CD8-positive, alpha-beta memory T cell (primary cell): ENCODE data around the gene AKR1C4. TPM values are rescaled to one million over a fixed set of nuclear protein-coding genes. Genes with fewer than 3 reads are reported as not detected.
A peak's percentile ranks its signal among the peaks of the same experiment; 100 is the strongest.
"Not testable (repeated sequence)": the region's sequence is repeated elsewhere in the genome, so short reads cannot be mapped to it uniquely, and the experiment has no call there.

ENCODE experiments used
- CTCF ChIA-PET: fragments of 350-600 bp; sonication (Branson Sonifier 250); formaldehyde crosslinking; loops from one replicate; lab custom pipeline; 2021; ENCODE audit warnings: antibody characterized with exemption; lab: Charles Lee
- POLR2A ChIA-PET: fragments of 350-600 bp; sonication (Branson Sonifier 250); formaldehyde crosslinking; loops from one replicate; lab custom pipeline; 2021; ENCODE audit warnings: antibody characterized with exemption; lab: Charles Lee
- DNase-seq, 5 donors: peaks; one replicate each; pipeline versions ENCODE4 v3.0.0 to v3.0.0-alpha.2; 2020 to 2022; ENCODE audit warnings: mixed read lengths in 1 of 5
- H3K27ac ChIP-seq: one replicate; pipeline ENCODE4 v1.7.0; 2013; ENCODE audit warnings: low read depth, mild to moderate bottlenecking, low read length, moderate library complexity
- H3K27me3 ChIP-seq: 2 replicates; pipeline ENCODE4 v1.7.0; 2013; ENCODE audit warnings: low read length, mild to moderate bottlenecking; ENCODE audit not compliant: insufficient read depth, poor library complexity, severe bottlenecking
- H3K36me3 ChIP-seq: 2 replicates; pipeline ENCODE4 v1.7.0; 2013; ENCODE audit warnings: mild to moderate bottlenecking, low read length, moderate library complexity; ENCODE audit not compliant: insufficient read depth
- H3K4me1 ChIP-seq: 2 replicates; pipeline ENCODE4 v1.7.0; 2013; ENCODE audit warnings: mild to moderate bottlenecking, low read length, moderate library complexity; ENCODE audit not compliant: insufficient read depth
- H3K4me3 ChIP-seq: 2 replicates; pipeline ENCODE4 v1.7.0; 2013; ENCODE audit warnings: mild to moderate bottlenecking, low read length
- H3K9me3 ChIP-seq: 2 replicates; pipeline ENCODE4 v1.7.0; 2013; ENCODE audit warnings: mild to moderate bottlenecking, low read length
- H3K27ac Mint-ChIP-seq, 8 donors: one replicate each; pipeline ENCODE4 v1.8.0; 2020 to 2021; ENCODE audit warnings: mixed read lengths in 8 of 8, mild to moderate bottlenecking in 6 of 8, inconsistent platforms in 3 of 8, moderate library complexity in 3 of 8
- H3K27me3 Mint-ChIP-seq, 2 donors: one replicate each; pipeline ENCODE4 v1.8.0; 2020 to 2021; ENCODE audit warnings: mixed read lengths in 2 of 2, mild to moderate bottlenecking in 1 of 2, moderate library complexity in 1 of 2
- H3K36me3 Mint-ChIP-seq, 3 donors: one replicate each; pipeline ENCODE4 v1.8.0; 2020 to 2021; ENCODE audit warnings: mixed read lengths in 3 of 3, inconsistent platforms in 1 of 3, mild to moderate bottlenecking in 1 of 3
- H3K4me1 Mint-ChIP-seq, 3 donors: one replicate each; pipeline ENCODE4 v1.8.0; 2020 to 2021; ENCODE audit warnings: mixed read lengths in 3 of 3, inconsistent platforms in 1 of 3, mild to moderate bottlenecking in 1 of 3
- H3K4me3 Mint-ChIP-seq, 7 donors: one replicate each; pipeline ENCODE4 v1.8.0; 2020 to 2021; ENCODE audit warnings: mixed read lengths in 7 of 7, mild to moderate bottlenecking in 6 of 7, moderate library complexity in 4 of 7, inconsistent platforms in 2 of 7
- H3K9me3 Mint-ChIP-seq, 5 donors: one replicate each; pipeline ENCODE4 v1.8.0; 2020 to 2022; ENCODE audit warnings: mixed read lengths in 5 of 5, mild to moderate bottlenecking in 3 of 5, moderate library complexity in 2 of 5, inconsistent platforms in 1 of 5
- polyA plus RNA-seq: library from polyadenylated mRNA; unstranded; fragments of 300-500 nt; fragmentation: Illumina TruSeq; gene quantifications from one replicate; pipeline ENCODE4 v1.2.3, GENCODE V29; 2021
- total RNA-seq, 2 experiments: library from RNA; stranded (reverse); gene quantifications; one replicate each; pipeline ENCODE4 v1.2.3, GENCODE V29; 2021

The AKR1C4 gene
- total and polyA plus RNA-seq, 3 experiments from 2014 or later: not detected

DNA sequence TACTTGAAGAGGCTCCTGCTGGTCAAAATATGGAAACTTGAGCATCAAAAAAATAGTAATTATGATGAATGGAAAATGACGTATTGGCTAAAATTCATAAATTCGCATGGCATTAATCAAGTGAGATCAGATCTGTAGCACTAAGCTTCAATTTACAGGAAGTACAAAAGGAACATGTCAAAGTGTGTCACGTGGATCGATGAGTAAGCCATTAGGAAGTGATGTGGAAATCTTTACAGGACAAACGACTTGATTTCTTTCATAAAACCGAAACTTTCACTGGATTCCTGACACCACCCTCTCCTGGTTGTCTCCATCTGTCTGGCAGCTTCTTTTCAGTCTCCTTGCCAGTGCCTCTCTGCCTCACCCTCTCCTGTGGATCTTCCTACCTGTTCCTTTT is 37.5 kb upstream of the AKR1C4 start:
- Histone ChIP-seq H3K4me1 (no peaks in the 10 kb centered on the region), H3K27me3 (no peaks in the 10 kb centered on the region), H3K27ac (no peak overlapping the region), H3K9me3 (no peaks in the 10 kb centered on the region), H3K36me3 (no peaks in the 10 kb centered on the region), H3K4me3 (no peak overlapping the region)
- H3K4me3 Mint-ChIP-seq: no peak overlapping the region
- ChIA-PET CTCF (no interaction called here), POLR2A (no interaction called here)
- DNase-seq: no peak
- H3K36me3 Mint-ChIP-seq: peaks cover 0 to 40% (median 0%) of the 10 kb centered on the region in 3 donors
- no peaks in the 10 kb centered on the region for H3K4me1 Mint-ChIP-seq
- peaks cover 7 to 22% (median 18%) of the 10 kb centered on the region in 5 donors for H3K9me3 Mint-ChIP-seq
- H3K27ac Mint-ChIP-seq: no peak overlapping the region
- H3K27me3 Mint-ChIP-seq: peaks cover 0 to 1% of the 10 kb centered on the region in 2 donors

DNA sequence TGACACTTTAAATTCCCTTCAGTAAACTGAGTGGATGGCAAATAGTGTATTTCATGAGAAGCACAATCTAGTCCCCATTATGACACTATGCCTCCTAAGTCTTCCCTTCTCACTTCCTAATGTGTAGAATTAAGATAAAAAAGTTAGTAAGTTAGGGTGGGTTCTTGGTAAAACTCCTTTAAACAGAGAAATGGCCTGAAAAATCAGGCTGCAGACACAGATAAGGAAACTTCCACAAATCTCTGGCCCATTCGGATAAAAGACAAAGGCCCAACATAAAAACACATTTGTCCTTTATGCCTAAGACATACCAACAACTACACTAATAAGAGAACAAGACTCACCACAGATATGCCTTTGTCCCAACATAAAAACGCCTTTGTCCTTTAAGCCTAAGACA is 33.1 kb upstream of the AKR1C4 start:
- POLR2A ChIA-PET: no interaction called here

DNA sequence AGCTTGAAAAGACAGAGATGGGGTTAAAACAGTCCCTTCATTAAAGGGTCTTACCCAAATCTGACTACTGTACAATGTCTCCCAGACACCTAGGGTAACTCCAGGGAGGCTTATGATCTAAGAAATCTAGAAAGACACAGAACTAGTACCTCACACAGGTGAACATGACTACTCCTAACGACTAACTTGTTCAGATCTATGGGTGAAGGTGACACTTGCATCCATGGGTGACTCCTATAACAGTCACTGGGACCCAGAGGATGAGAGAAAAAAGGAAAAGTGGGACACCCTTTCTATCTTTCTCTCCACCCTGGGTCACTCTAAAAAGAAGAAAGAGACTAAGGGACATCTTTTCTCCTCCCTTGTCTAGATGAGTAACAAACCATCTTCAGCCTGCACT is 30.9 kb upstream of the AKR1C4 start:
- Histone ChIP-seq H3K9me3 (peaks cover 10% of the 10 kb centered on the region), H3K27ac (no peak overlapping the region), H3K27me3 (no peaks in the 10 kb centered on the region), H3K4me1 (no peaks in the 10 kb centered on the region), H3K4me3 (no peak overlapping the region), H3K36me3 (no peaks in the 10 kb centered on the region)
- no peaks in the 10 kb centered on the region for H3K4me1 Mint-ChIP-seq
- ChIA-PET POLR2A (no interaction called here), CTCF (no interaction called here)
- peaks cover 27 to 64% (median 59%) of the 10 kb centered on the region in 5 donors for H3K9me3 Mint-ChIP-seq
- no peak overlapping the region for H3K27ac Mint-ChIP-seq
- DNase-seq: no peak
- no peak overlapping the region for H3K4me3 Mint-ChIP-seq
- H3K27me3 Mint-ChIP-seq: no peaks in the 10 kb centered on the region
- peaks cover 0 to 50% (median 0%) of the 10 kb centered on the region in 3 donors for H3K36me3 Mint-ChIP-seq

More for the DNA sequence above, 33.1 kb upstream of the AKR1C4 start:
- Histone ChIP-seq H3K36me3 (no peaks in the 10 kb centered on the region), H3K27ac (no peak overlapping the region), H3K27me3 (no peaks in the 10 kb centered on the region), H3K9me3 (peaks cover 10% of the 10 kb centered on the region), H3K4me3 (no peak overlapping the region), H3K4me1 (no peaks in the 10 kb centered on the region)
- H3K4me3 Mint-ChIP-seq: no peak overlapping the region
- peaks cover 0 to 52% (median 0%) of the 10 kb centered on the region in 3 donors for H3K36me3 Mint-ChIP-seq
- no peak for DNase-seq
- CTCF ChIA-PET: no interaction called here
- no peak overlapping the region for H3K27ac Mint-ChIP-seq
- peaks cover 0 to 1% of the 10 kb centered on the region in 2 donors for H3K27me3 Mint-ChIP-seq
- peaks cover 27 to 59% (median 59%) of the 10 kb centered on the region in 5 donors for H3K9me3 Mint-ChIP-seq
- no peaks in the 10 kb centered on the region for H3K4me1 Mint-ChIP-seq

DNA sequence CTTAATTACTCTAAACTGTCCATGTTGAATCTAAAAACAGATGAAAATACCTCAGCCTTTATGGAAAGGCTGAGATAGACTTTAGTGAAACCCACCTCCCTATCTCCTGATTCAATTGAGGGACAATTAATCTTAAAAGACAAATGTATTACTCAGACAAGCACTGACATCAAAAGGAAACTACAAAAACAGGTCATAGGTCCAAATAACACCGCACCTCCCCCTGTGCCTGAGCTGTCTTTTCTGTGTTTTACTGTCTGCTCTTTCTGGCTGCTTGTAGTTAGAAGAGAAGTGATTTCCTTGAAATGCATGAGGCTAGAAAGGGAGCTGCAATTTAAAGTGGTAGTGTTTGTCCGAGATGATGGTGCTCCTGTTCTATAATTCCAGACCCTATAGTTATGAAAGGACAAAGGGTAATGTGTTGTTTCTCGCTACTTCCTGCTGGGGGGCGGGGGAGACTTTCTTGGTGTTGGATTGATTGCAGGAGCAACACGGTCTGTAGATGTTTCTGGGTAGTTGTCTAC is 27.7 kb upstream of the AKR1C4 start:
- ChIA-PET POLR2A (no interaction called here), CTCF (no interaction called here)
- Histone ChIP-seq H3K4me3 (no peak overlapping the region), H3K9me3 (peaks cover 10% of the 10 kb centered on the region), H3K36me3 (no peaks in the 10 kb centered on the region), H3K27me3 (no peaks in the 10 kb centered on the region), H3K4me1 (no peaks in the 10 kb centered on the region), H3K27ac (no peak overlapping the region)
- Mint-ChIP-seq H3K27me3 (no peaks in the 10 kb centered on the region), H3K4me3 (peak overlapping the region in 1 of 7 donors; percentile 2), H3K27ac (peak overlapping the region in 1 of 8 donors; percentile 18), H3K36me3 (peaks cover 0 to 27% (median 0%) of the 10 kb centered on the region in 3 donors), H3K4me1 (no peaks in the 10 kb centered on the region), H3K9me3 (peaks cover 15 to 47% (median 40%) of the 10 kb centered on the region in 5 donors)
- DNase-seq: no peak

DNA sequence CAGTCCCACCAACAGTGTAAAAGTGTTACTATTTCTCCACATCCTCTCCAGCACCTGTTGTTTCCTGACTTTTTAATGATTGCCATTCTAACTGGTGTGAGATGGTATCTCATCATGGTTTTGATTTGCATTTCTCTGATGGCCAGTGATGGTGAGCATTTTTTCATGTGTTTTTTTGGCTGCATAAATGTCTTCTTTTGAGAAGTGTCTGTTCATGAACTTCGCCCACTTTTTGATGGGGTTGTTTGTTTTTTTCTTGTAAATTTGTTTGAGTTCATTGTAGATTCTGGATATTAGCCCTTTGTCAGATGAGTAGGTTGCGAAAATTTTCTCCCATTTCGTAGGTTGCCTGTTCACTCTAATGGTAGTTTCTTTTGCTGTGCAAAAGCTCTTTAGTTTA is 21.1 kb upstream of the AKR1C4 start:
- not testable (repeated sequence) for DNase-seq

DNA sequence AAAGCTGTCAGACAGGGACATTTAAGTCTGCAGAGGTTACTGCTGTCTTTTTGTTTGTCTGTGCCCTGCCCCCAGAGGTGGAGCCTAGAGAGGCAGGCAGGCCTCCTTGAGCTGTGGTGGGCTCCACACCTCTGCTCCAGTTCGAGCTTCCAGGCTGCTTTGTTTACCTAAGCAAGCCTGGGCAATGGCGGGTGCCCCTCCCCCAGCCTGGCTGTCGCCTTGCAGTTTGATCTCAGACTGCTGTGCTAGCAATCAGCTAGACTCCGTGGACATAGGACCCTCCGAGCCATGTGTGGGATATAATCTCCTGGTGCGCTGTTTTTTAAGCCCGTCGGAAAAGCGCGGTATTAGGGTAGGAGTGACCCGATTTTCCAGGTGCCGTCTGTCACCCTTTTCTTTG is 16.1 kb upstream of the AKR1C4 start:
- H3K36me3 ChIP-seq, H3K27me3 Mint-ChIP-seq, H3K27ac ChIP-seq, H3K27me3 ChIP-seq, H3K9me3 ChIP-seq, H3K27ac Mint-ChIP-seq, H3K4me1 Mint-ChIP-seq, POLR2A ChIA-PET, H3K4me1 ChIP-seq, H3K4me3 ChIP-seq, CTCF ChIA-PET, H3K4me3 Mint-ChIP-seq, H3K9me3 Mint-ChIP-seq, DNase-seq: not testable (repeated sequence)
- H3K36me3 Mint-ChIP-seq: peaks cover 0 to 11% (median 0%) of the 10 kb centered on the region in 3 donors

More for the DNA sequence above, 21.1 kb upstream of the AKR1C4 start:
- H3K27ac ChIP-seq, H3K4me3 ChIP-seq, POLR2A ChIA-PET, H3K9me3 ChIP-seq, H3K27me3 Mint-ChIP-seq, H3K4me3 Mint-ChIP-seq, H3K36me3 ChIP-seq, H3K9me3 Mint-ChIP-seq, H3K27me3 ChIP-seq, CTCF ChIA-PET, H3K4me1 ChIP-seq, H3K4me1 Mint-ChIP-seq, H3K27ac Mint-ChIP-seq, H3K36me3 Mint-ChIP-seq: not testable (repeated sequence)

DNA sequence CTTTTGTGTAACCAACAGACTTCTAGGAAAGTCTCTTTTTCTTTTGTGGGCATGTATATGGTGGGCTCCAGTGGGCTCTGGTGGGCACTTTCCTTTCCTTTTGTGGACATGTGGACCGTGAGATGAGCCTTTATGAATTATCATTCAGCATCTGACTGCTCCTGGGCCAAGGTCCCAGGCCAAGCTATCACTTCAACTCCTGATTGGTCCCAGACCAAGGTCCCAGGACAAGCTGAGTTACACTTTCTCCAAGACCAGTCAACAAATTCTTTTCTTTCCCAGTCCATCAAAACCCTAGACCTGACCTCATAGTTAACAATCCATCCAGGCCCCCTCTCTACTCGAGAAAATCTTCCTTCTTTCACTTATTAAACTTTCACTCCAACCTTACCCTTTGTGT is 12.7 kb upstream of the AKR1C4 start:
- Mint-ChIP-seq H3K27ac (no peak overlapping the region), H3K4me1 (no peaks in the 10 kb centered on the region), H3K4me3 (no peak overlapping the region), H3K9me3 (peaks cover 0 to 4% (median 0%) of the 10 kb centered on the region in 5 donors), H3K27me3 (no peaks in the 10 kb centered on the region), H3K36me3 (peaks cover 0 to 11% (median 2%) of the 10 kb centered on the region in 3 donors)
- H3K4me3 ChIP-seq: no peak overlapping the region
- no peaks in the 10 kb centered on the region for H3K9me3 ChIP-seq
- DNase-seq: no peak
- ChIA-PET POLR2A (no interaction called here), CTCF (no interaction called here)
- no peaks in the 10 kb centered on the region for H3K4me1 ChIP-seq
- no peak overlapping the region for H3K27ac ChIP-seq
- no peaks in the 10 kb centered on the region for H3K36me3 ChIP-seq
- H3K27me3 ChIP-seq: no peaks in the 10 kb centered on the region

DNA sequence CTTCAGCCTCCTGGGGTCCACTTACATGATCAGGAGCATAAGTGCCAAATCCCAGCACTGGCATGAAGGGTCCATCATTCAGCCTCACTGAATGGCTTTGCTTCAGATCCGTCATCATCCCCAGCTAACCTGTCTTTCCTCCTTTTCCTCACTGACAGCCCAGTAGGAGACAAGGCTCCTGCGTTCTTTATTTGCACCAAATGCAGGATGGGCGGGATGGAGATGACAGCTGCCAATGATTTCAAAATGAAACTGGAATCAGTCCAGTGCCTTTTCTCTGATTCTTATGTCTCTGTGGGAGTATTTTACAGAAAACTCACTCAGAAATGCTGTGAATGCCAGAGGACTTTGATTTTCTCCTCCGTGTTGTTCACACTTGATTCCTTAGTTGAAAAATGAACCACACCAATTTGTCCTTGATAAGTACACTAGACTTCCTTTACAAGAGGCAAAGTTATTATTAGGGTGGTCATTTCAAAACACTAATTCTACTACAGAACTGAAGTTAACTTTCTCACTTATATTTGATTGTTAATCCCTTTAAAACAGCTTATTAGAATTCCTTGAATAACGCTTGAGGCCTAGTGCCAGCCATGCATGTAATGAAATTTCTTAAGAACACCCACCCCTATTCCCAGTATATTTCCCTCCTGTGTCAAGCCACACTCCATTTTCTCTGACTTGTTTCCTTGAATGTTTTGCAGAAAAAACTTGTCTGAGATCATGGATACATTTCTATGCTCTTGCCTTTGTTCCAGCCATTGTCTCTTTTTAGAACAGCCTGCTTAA is 11.5 kb upstream of the AKR1C4 start, which contains the start of gene AKR1C8:
TSS of gene AKR1C8 (minus strand) at position 164 of the 789 bp plus-strand sequence. CDS start at position 118, 46 bp downstream.
- H3K4me1 ChIP-seq: no peaks in the 10 kb centered on the region
- Mint-ChIP-seq H3K27ac (no peak within 1 kb of the TSS), H3K36me3 (peaks cover 0 to 5% (median 2%) of the 10 kb centered on the region in 3 donors), H3K9me3 (peaks cover 0 to 4% (median 0%) of the 10 kb centered on the region in 5 donors), H3K4me3 (no peak within 1 kb of the TSS), H3K4me1 (no peaks in the 10 kb centered on the region), H3K27me3 (peaks cover 2 to 3% of the 10 kb centered on the region in 2 donors)
- H3K9me3 ChIP-seq: no peaks in the 10 kb centered on the region
- ChIA-PET POLR2A (no interaction called here), CTCF (no interaction called here)
- H3K27ac ChIP-seq: no peak within 1 kb of the TSS
- H3K36me3 ChIP-seq: no peaks in the 10 kb centered on the region
- no peak within 1 kb of the TSS for H3K4me3 ChIP-seq
- DNase-seq: no peak
- H3K27me3 ChIP-seq: no peaks in the 10 kb centered on the region
